ENCODE results near the gene NME2.

The NME2 gene

GRCh38 chr17:51214920-51215319 is 48.7 kb downstream of the NME2 start:
- DNase-seq: no peak

DNA sequence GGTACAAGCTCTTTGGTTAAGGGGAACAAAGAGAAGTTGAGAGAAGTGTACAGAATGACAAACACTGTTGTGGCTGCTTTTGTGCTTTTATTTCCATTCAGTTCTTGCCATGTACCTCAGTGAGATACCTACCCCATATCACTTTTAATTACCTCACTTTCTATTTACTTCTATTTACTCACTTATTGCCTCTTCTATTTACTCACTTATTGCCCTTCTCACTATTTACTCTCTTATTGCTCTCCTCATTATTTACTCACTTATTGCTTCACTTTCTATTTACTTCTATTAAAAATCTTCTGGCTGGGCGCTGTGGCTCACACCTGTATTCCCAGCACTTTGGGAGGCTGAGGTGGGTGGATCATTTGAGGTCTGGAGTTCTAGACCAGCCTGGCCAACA is 51.7 kb downstream of the NME2 start:
- DNase-seq: no peak

GRCh38 chr17:51221322-51221721 is 55.1 kb downstream of the NME2 start:
- DNase-seq: no peak

All from CD4-positive, alpha-beta T cell treated with Interleukin-12 subunit alpha and Interleukin-12 subunit beta, for 1 hour (primary cell).